ENCODE results near the gene ATOSB.
"Not testable (repeated sequence)": the region's sequence is repeated elsewhere in the genome, so short reads cannot be mapped to it uniquely, and the experiment has no call there.

Gene ATOSB

GRCh38 chr9:35147941-35148563, 32.4 kb upstream of the ATOSB start:
- H3K36me3 ChIP-seq (ENCODE audit: insufficient read depth, low read length); H3K4me3 ChIP-seq (ENCODE audit: low read length); H3K9ac ChIP-seq (ENCODE audit: low read depth, low read length); H3K27ac ChIP-seq (ENCODE audit: low read depth, low read length); H3K27me3 ChIP-seq (ENCODE audit: insufficient read depth, low read length); H3K4me1 ChIP-seq (ENCODE audit: insufficient read depth, low read length): not testable (repeated sequence)
- WGBS, result 81% methylated on average over 4 of the region's 5 CpGs
- peaks cover 34% of the 10 kb centered on the region for H3K9me3 ChIP-seq (ENCODE audit: insufficient read depth, low read depth, low read length)

GRCh38 chr9:35142037-35142436, 26.4 kb upstream of the ATOSB start:
- no peaks in the 10 kb centered on the region for H3K36me3 ChIP-seq (ENCODE audit: insufficient read depth, low read length)
- no peak overlapping the region for H3K4me3 ChIP-seq (ENCODE audit: low read length)
- no peak overlapping the region for H3K27ac ChIP-seq (ENCODE audit: low read depth, low read length)
- H3K9ac ChIP-seq (ENCODE audit: low read depth, low read length), result no peak overlapping the region
- WGBS, result 92% methylated on average over 5 of the region's 5 CpGs
- peaks cover 36% of the 10 kb centered on the region for H3K9me3 ChIP-seq (ENCODE audit: insufficient read depth, low read depth, low read length)
- H3K27me3 ChIP-seq (ENCODE audit: insufficient read depth, low read length), result no peaks in the 10 kb centered on the region
- no peaks in the 10 kb centered on the region for H3K4me1 ChIP-seq (ENCODE audit: insufficient read depth, low read length)

- Histone ChIP-seq H3K27ac (ENCODE audit: low read depth, low read length) (no peak overlapping the region), H3K27me3 (ENCODE audit: insufficient read depth, low read length) (no peaks in the 10 kb centered on the region), H3K4me1 (ENCODE audit: insufficient read depth, low read length) (no peaks in the 10 kb centered on the region), H3K9ac (ENCODE audit: low read depth, low read length) (no peak overlapping the region), H3K4me3 (ENCODE audit: low read length) (no peak overlapping the region), H3K36me3 (ENCODE audit: insufficient read depth, low read length) (no peaks in the 10 kb centered on the region), H3K9me3 (ENCODE audit: insufficient read depth, low read depth, low read length) (peaks cover 36% of the 10 kb centered on the region)
- 93% methylated on average over 2 of the region's 2 CpGs for WGBS
Observed at GRCh38 chr9:35140093-35140492, 24.4 kb upstream of the ATOSB start.

GRCh38 chr9:35136866-35137265, 21.2 kb upstream of the ATOSB start:
- Histone ChIP-seq H3K4me3 (ENCODE audit: low read length) (no peak overlapping the region), H3K27me3 (ENCODE audit: insufficient read depth, low read length) (no peaks in the 10 kb centered on the region), H3K9me3 (ENCODE audit: insufficient read depth, low read depth, low read length) (peaks cover 16% of the 10 kb centered on the region), H3K27ac (ENCODE audit: low read depth, low read length) (no peak overlapping the region), H3K9ac (ENCODE audit: low read depth, low read length) (no peak overlapping the region), H3K4me1 (ENCODE audit: insufficient read depth, low read length) (no peaks in the 10 kb centered on the region), H3K36me3 (ENCODE audit: insufficient read depth, low read length) (no peaks in the 10 kb centered on the region)
- WGBS, result 87% methylated on average over 8 of the region's 8 CpGs

GRCh38 chr9:35135988-35136387, 20.3 kb upstream of the ATOSB start:
- WGBS, result 91% methylated on average over 7 of the region's 7 CpGs
- Histone ChIP-seq H3K27me3 (ENCODE audit: insufficient read depth, low read length) (no peaks in the 10 kb centered on the region), H3K27ac (ENCODE audit: low read depth, low read length) (no peak overlapping the region), H3K9me3 (ENCODE audit: insufficient read depth, low read depth, low read length) (peaks cover 15% of the 10 kb centered on the region), H3K36me3 (ENCODE audit: insufficient read depth, low read length) (no peaks in the 10 kb centered on the region), H3K4me1 (ENCODE audit: insufficient read depth, low read length) (no peaks in the 10 kb centered on the region), H3K9ac (ENCODE audit: low read depth, low read length) (no peak overlapping the region), H3K4me3 (ENCODE audit: low read length) (no peak overlapping the region)

GRCh38 chr9:35134920-35135319, 19.3 kb upstream of the ATOSB start:
- WGBS, result 90% methylated on average over 5 of the region's 6 CpGs
- peaks cover 21% of the 10 kb centered on the region for H3K9me3 ChIP-seq (ENCODE audit: insufficient read depth, low read depth, low read length)
- H3K4me3 ChIP-seq (ENCODE audit: low read length), result no peak overlapping the region

GRCh38 chr9:35116898-35117551, 1.4 kb upstream of the ATOSB start:
- H3K27ac ChIP-seq (ENCODE audit: low read depth, low read length), result no peak overlapping the region
- H3K9ac ChIP-seq (ENCODE audit: low read depth, low read length), result peak overlapping the region; percentile 68
- H3K4me1 ChIP-seq (ENCODE audit: insufficient read depth, low read length), result peaks cover 25% of the 10 kb centered on the region
- H3K36me3 ChIP-seq (ENCODE audit: insufficient read depth, low read length), result no peaks in the 10 kb centered on the region
- no peaks in the 10 kb centered on the region for H3K9me3 ChIP-seq (ENCODE audit: insufficient read depth, low read depth, low read length)
- no peaks in the 10 kb centered on the region for H3K27me3 ChIP-seq (ENCODE audit: insufficient read depth, low read length)
- 12% methylated on average over 30 of the region's 30 CpGs for WGBS
- H3K4me3 ChIP-seq (ENCODE audit: low read length), result peak overlapping the region; percentile 75

More at GRCh38 chr9:35134920-35135319, 19.3 kb upstream of the ATOSB start:
- Histone ChIP-seq H3K36me3 (ENCODE audit: insufficient read depth, low read length) (no peaks in the 10 kb centered on the region), H3K9ac (ENCODE audit: low read depth, low read length) (no peak overlapping the region), H3K27me3 (ENCODE audit: insufficient read depth, low read length) (no peaks in the 10 kb centered on the region), H3K27ac (ENCODE audit: low read depth, low read length) (no peak overlapping the region), H3K4me1 (ENCODE audit: insufficient read depth, low read length) (no peaks in the 10 kb centered on the region)

- H3K9ac ChIP-seq (ENCODE audit: low read depth, low read length), result peak overlapping the region; percentile 21; the same call in 1 of the 2 replicates
- no peak overlapping the region; the same call in 1 of the 2 replicates for H3K27ac ChIP-seq (ENCODE audit: low read depth, low read length)
- WGBS, result 2% methylated on average over 12 of the region's 12 CpGs
- H3K27me3 ChIP-seq (ENCODE audit: insufficient read depth, low read length), result no peaks in the 10 kb centered on the region
- H3K4me3 ChIP-seq (ENCODE audit: low read length), result peak overlapping the region; percentile 75
- H3K4me1 ChIP-seq (ENCODE audit: insufficient read depth, low read length), result peaks cover 27% of the 10 kb centered on the region
- no peaks in the 10 kb centered on the region for H3K9me3 ChIP-seq (ENCODE audit: insufficient read depth, low read depth, low read length)
- no peaks in the 10 kb centered on the region for H3K36me3 ChIP-seq (ENCODE audit: insufficient read depth, low read length)
Observed at GRCh38 chr9:35116539-35116897, 856 bp upstream of the ATOSB start.

GRCh38 chr9:35114840-35115628, 628 bp downstream of the ATOSB start:
- peak overlapping the region; percentile 59; the same call in 1 of the 2 replicates for H3K9ac ChIP-seq (ENCODE audit: low read depth, low read length)
- 19% methylated on average over 12 of the region's 12 CpGs for WGBS

GRCh38 chr9:35114113-35114839, 1.4 kb downstream of the ATOSB start:
- Histone ChIP-seq H3K9me3 (ENCODE audit: insufficient read depth, low read depth, low read length) (no peaks in the 10 kb centered on the region), H3K9ac (ENCODE audit: low read depth, low read length) (peak overlapping the region; percentile 59), H3K4me1 (ENCODE audit: insufficient read depth, low read length) (peaks cover 36% of the 10 kb centered on the region), H3K27me3 (ENCODE audit: insufficient read depth, low read length) (no peaks in the 10 kb centered on the region), H3K4me3 (ENCODE audit: low read length) (peak overlapping the region; percentile 75), H3K27ac (ENCODE audit: low read depth, low read length) (peak overlapping the region; percentile 83), H3K36me3 (ENCODE audit: insufficient read depth, low read length) (no peaks in the 10 kb centered on the region)
- WGBS, result 0% methylated on average over 4 of the region's 5 CpGs

More at GRCh38 chr9:35114840-35115628, 628 bp downstream of the ATOSB start:
- Histone ChIP-seq H3K27me3 (ENCODE audit: insufficient read depth, low read length) (no peaks in the 10 kb centered on the region), H3K4me1 (ENCODE audit: insufficient read depth, low read length) (peaks cover 36% of the 10 kb centered on the region), H3K9me3 (ENCODE audit: insufficient read depth, low read depth, low read length) (no peaks in the 10 kb centered on the region), H3K36me3 (ENCODE audit: insufficient read depth, low read length) (no peaks in the 10 kb centered on the region), H3K27ac (ENCODE audit: low read depth, low read length) (peak overlapping the region; percentile 83), H3K4me3 (ENCODE audit: low read length) (peak overlapping the region; percentile 75)
